ENCODE data around the gene CNTNAP4.

CNTNAP4 gene

GRCh38 chr16:76309639-76310335 lies 32.6 kb downstream of the CNTNAP4 start:
- DNase-seq = no peak

GRCh38 chr16:76311260-76311659 lies 34.1 kb downstream of the CNTNAP4 start:
- no peak for DNase-seq

GRCh38 chr16:76318565-76318964 lies 41.4 kb downstream of the CNTNAP4 start:
- no peak for DNase-seq

- no peak for DNase-seq
These were observed 51.9 kb downstream of the CNTNAP4 start for GRCh38 chr16:76329106-76329505.

GRCh38 chr16:76335180-76335974 lies 58.2 kb downstream of the CNTNAP4 start:
- no peak for DNase-seq

GRCh38 chr16:76336112-76336511 lies 58.9 kb downstream of the CNTNAP4 start:
- DNase-seq = no peak

- no peak for DNase-seq
These were observed 61.3 kb downstream of the CNTNAP4 start for GRCh38 chr16:76338472-76338871.

- DNase-seq = no peak
These were observed 66.6 kb downstream of the CNTNAP4 start for GRCh38 chr16:76343769-76344168.

GRCh38 chr16:76345163-76345661 lies 68.0 kb downstream of the CNTNAP4 start:
- DNase-seq = no peak

GRCh38 chr16:76346210-76346609 lies 69.0 kb downstream of the CNTNAP4 start:
- no peak for DNase-seq

- no peak for DNase-seq
These were observed 74.2 kb downstream of the CNTNAP4 start for GRCh38 chr16:76351441-76351840.

- DNase-seq = no peak
These were observed 83.2 kb downstream of the CNTNAP4 start for GRCh38 chr16:76360404-76360803.

GRCh38 chr16:76370344-76370743 lies 93.1 kb downstream of the CNTNAP4 start:
- no peak for DNase-seq

- DNase-seq = no peak
These were observed 94.2 kb downstream of the CNTNAP4 start for GRCh38 chr16:76371441-76371840.

- no peak for DNase-seq
These were observed 96.8 kb downstream of the CNTNAP4 start for GRCh38 chr16:76373998-76374397.

GRCh38 chr16:76376988-76377387 lies 99.8 kb downstream of the CNTNAP4 start:
- no peak for DNase-seq

- no peak for DNase-seq
These were observed 100.8 kb downstream of the CNTNAP4 start for GRCh38 chr16:76378020-76378419.

- DNase-seq = no peak
These were observed 103.9 kb downstream of the CNTNAP4 start for GRCh38 chr16:76381096-76381495.

- DNase-seq = no peak
These were observed 108.5 kb downstream of the CNTNAP4 start for GRCh38 chr16:76385601-76386230.

- DNase-seq = no peak
These were observed 109.6 kb downstream of the CNTNAP4 start for GRCh38 chr16:76386784-76387183.

- no peak for DNase-seq
These were observed 110.8 kb downstream of the CNTNAP4 start for GRCh38 chr16:76387994-76388393.

GRCh38 chr16:76389126-76389525 lies 111.9 kb downstream of the CNTNAP4 start:
- no peak for DNase-seq

- no peak for DNase-seq
These were observed 113.3 kb downstream of the CNTNAP4 start for GRCh38 chr16:76390476-76390875.

GRCh38 chr16:76396977-76397376 lies 119.8 kb downstream of the CNTNAP4 start:
- DNase-seq = no peak
